ENCODE data around the gene TEAD1. TPM values are rescaled to one million over a fixed set of nuclear protein-coding genes. Genes with fewer than 3 reads are reported as not detected.

Gene TEAD1
- total RNA-seq, 1 donor from 2014 or later: 51.9 TPM

DNA sequence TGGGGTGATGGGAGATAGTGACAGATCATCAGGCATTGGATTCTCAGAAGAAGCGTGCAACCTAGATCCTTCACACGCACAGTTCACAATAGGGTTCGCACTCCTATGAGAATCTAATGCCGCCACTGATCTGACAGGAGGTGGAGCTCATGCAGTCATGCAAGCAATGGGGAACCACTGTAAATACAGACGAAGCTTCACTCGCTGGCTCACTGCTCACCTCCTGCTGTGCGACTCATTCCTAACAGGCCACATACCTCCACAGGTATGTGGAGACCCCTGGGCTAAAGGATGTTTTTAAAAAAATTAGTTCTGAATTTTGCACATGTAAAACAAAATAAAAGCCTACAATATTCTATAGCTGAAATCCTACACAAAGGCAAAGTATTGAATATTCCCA is 20.5 kb upstream of the TEAD1 start:
- H3K27me3 ChIP-seq (ENCODE audit: low read depth): no peaks in the 10 kb centered on the region
- H3K36me3 ChIP-seq: no peaks in the 10 kb centered on the region
- no peak for ATAC-seq
- DNase-seq: no peak
- no peaks in the 10 kb centered on the region for H3K4me1 ChIP-seq
- no peak overlapping the region for H3K27ac ChIP-seq
- H3K9me3 ChIP-seq: peaks cover 15% of the 10 kb centered on the region
- H3K4me3 ChIP-seq: no peak overlapping the region
- TF ChIP-seq CTCF (IDR thresholded peaks at IDR 0.05): no peak
- intact Hi-C loops (cut with DNase I): no loop called here

GRCh38 chr11:12655842-12656241 is 18.4 kb upstream of the TEAD1 start:
- Histone ChIP-seq H3K4me1 (no peaks in the 10 kb centered on the region), H3K36me3 (no peaks in the 10 kb centered on the region), H3K27me3 (ENCODE audit: low read depth) (no peaks in the 10 kb centered on the region), H3K4me3 (no peak overlapping the region), H3K9me3 (peaks cover 15% of the 10 kb centered on the region), H3K27ac (no peak overlapping the region)
- TF ChIP-seq CTCF (IDR thresholded peaks at IDR 0.05): no peak
- intact Hi-C loops (cut with DNase I): no loop called here
- DNase-seq: no peak
- no peak for ATAC-seq

GRCh38 chr11:12657336-12657735 is 16.9 kb upstream of the TEAD1 start:
- no peak overlapping the region for H3K4me3 ChIP-seq
- no peak for DNase-seq
- no peak overlapping the region for H3K27ac ChIP-seq
- peaks cover 15% of the 10 kb centered on the region for H3K9me3 ChIP-seq
- H3K4me1 ChIP-seq: no peaks in the 10 kb centered on the region
- no peaks in the 10 kb centered on the region for H3K27me3 ChIP-seq (ENCODE audit: low read depth)
- intact Hi-C loops (cut with DNase I): no loop called here
- TF ChIP-seq CTCF (IDR thresholded peaks at IDR 0.05): no peak
- no peak for ATAC-seq
- no peaks in the 10 kb centered on the region for H3K36me3 ChIP-seq

- H3K4me3 ChIP-seq: no peak overlapping the region
- H3K27me3 ChIP-seq (ENCODE audit: low read depth): no peaks in the 10 kb centered on the region
- H3K9me3 ChIP-seq: peaks cover 15% of the 10 kb centered on the region
- H3K4me1 ChIP-seq: no peaks in the 10 kb centered on the region
- ATAC-seq (no peak), DNase-seq (no peak)
- H3K36me3 ChIP-seq: no peaks in the 10 kb centered on the region
- TF ChIP-seq CTCF (IDR thresholded peaks at IDR 0.05): no peak
- no peak overlapping the region for H3K27ac ChIP-seq
- intact Hi-C loops (cut with DNase I): no loop called here
Measured at GRCh38 chr11:12657981-12658380, 16.2 kb upstream of the TEAD1 start.

DNA sequence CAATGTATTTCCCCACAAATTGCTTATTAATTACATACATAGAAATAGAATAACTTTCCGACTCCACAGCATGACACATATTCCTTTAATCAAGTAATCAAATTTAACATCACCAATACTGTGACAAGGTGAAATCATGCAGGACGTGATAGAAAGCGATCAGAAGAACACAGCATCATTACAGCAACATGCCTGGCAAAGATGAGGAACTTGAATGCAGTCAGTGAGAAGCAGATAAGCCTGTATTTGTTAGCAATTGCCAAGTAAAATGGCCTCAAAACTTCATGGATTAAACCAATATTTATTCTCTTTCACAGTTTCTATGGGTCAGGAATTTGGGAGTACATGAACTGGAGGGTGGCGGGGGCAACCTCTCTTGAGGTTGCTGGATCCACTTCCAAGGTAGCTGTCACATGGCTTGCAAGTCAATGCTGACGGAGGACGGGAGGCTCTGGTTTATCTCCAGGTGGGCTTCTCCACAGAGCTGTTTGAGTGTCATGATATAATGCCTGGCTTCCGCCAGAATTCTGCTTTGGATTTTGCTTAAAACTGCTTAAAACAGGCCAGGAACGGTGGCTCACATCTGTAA is 12.0 kb upstream of the TEAD1 start:
- TF ChIP-seq CTCF (IDR thresholded peaks at IDR 0.05): no peak
- intact Hi-C loops (cut with DNase I): no loop called here
- no peak overlapping the region for H3K4me3 ChIP-seq

More for the DNA sequence above, 12.0 kb upstream of the TEAD1 start:
- Histone ChIP-seq H3K27ac (no peak overlapping the region), H3K27me3 (ENCODE audit: low read depth) (no peaks in the 10 kb centered on the region), H3K4me1 (no peaks in the 10 kb centered on the region), H3K9me3 (no peaks in the 10 kb centered on the region), H3K36me3 (no peaks in the 10 kb centered on the region)
- DNase-seq: no peak
- ATAC-seq: no peak
